GM12875 (cell line): ENCODE results near the gene MBD2.

Experiments
- H3K4me3 ChIP-seq: one replicate; pipeline ENCODE4 v1.5.1; 2011; ENCODE audit warnings: low read depth, low read length, control low read depth
- CTCF ChIP-seq: IDR thresholded peaks from 2 replicates; pipeline ENCODE4 v1.5.1; 2011; ENCODE audit warnings: low read depth, mild to moderate bottlenecking, control low read depth, inconsistent platforms, low read length, moderate library complexity, borderline replicate concordance; ENCODE audit not compliant: insufficient read depth

Gene MBD2

DNA sequence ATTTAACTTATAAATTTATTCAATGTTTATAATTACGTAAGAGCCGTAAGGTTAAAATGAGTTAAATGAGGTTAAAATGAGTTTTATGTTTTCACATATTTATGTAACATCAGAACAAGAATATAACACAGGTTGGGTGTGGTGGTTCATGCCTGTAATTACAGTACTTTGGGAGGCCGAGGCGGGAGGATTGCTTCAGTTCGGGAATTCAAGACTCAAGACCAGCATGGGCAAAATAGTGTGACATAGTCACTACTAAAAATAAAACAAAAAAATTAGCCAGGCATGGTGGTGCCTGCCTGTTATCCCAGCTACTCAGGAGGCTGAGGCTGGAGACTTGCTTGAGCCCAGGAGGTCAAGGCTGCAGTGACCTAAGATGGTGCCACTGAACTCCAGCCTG is 9.3 kb upstream of the MBD2 start:
- no peak for TF ChIP-seq CTCF
- H3K4me3 ChIP-seq, result no peak overlapping the region

GRCh38 chr18:54233228-54233625 is 8.8 kb upstream of the MBD2 start:
- TF ChIP-seq CTCF, result no peak
- H3K4me3 ChIP-seq, result no peak overlapping the region

DNA sequence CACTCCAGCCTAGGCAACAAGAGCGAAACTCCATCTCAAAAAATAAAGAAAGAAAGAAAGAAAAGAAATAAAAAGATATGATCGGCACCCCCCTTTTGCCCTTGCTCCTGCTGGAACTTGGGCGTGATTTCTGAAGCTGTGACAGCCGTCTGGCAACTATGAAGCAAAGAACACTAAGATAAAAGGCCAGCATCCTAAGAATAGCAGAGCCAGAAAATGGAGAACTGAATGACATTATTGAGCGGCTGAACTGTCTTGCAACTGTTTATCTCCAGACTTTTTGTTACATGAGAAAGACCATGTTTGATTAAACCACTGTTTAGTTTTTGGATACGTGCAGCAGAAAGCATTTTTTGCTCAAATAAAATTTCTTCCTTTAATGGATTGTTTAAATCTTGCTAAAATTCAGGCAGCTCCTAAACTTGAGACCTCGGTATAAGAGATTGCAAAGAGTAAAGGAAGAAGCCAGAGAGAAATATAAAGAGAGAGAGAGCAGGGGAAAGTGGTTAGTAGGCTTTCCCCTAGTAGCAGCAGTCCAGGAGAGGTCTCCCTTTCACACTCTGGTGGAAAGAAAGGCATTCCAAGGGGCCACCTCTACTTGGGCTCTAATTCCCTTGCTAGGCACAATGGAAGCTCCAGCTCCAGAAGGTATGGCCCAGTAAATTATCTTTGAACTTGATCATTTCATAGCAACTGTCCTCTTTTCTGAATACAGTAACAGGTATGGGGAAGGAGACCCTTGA is 8.2 kb upstream of the MBD2 start:
- H3K4me3 ChIP-seq, result no peak overlapping the region
- no peak for TF ChIP-seq CTCF

- no peak overlapping the region for H3K4me3 ChIP-seq
- no peak for TF ChIP-seq CTCF
Measured at GRCh38 chr18:54229421-54230059, 5.1 kb upstream of the MBD2 start.

- TF ChIP-seq CTCF, result no peak
Measured at GRCh38 chr18:54228364-54228763, 3.9 kb upstream of the MBD2 start.

GRCh38 chr18:54223568-54224241 is 764 bp downstream of the MBD2 start:
- TF ChIP-seq CTCF, result no peak

More at GRCh38 chr18:54228364-54228763, 3.9 kb upstream of the MBD2 start:
- no peak overlapping the region for H3K4me3 ChIP-seq

More at GRCh38 chr18:54223568-54224241, 764 bp downstream of the MBD2 start:
- peak overlapping the region; percentile 78 for H3K4me3 ChIP-seq
